Activated CD4-positive, alpha-beta T cell treated with anti-CD3 and anti-CD28 coated beads, Interleukin-2, Interleukin-4, amounts not matched to agents 100 ng/mL and 50 ng/mL, durations not matched to agents 16 hours and 8 hours (primary cell): ENCODE data around the gene HPN.
A peak's percentile ranks its signal among the peaks of the same experiment; 100 is the strongest.
"Not testable (repeated sequence)": the region's sequence is repeated elsewhere in the genome, so short reads cannot be mapped to it uniquely, and the experiment has no call there.

ENCODE experiments used
- DNase-seq: peaks from one replicate; pipeline ENCODE4 v3.0.0-alpha.2; 2020; ENCODE audit warnings: low spot score

The HPN gene

DNA sequence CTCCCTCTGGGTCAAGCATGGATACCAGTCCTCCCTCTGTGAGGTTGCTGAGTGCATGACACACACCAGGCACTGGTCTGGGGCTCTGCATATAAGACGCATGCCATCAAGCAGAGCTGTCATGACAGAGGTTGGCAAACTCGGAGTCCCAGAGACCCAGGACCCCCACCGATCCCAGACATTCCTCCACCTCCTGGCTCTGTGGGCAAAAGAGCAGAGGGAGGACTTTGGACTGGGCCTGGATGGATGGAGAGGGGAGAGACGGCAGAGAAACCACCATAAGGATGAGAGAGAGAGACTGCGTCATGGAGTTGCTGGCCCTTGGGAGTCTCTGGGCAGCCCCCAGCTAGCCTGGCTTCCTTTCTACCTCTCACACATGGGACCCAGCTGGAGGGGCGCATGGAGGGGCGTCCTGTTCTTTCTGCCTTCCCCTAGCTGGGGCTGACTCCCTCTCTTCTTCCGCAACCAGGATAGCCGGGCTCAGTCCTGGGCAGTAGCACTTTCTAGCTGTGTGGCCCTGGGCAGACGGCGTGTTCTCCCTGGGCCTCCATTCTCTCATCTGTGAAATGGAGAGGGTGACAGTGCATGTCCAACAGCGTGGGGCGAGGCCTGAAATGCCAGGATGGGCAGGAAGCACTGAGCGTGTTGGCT lies 1.6 kb downstream of the HPN start:
- DNase-seq = no peak

GRCh38 chr19:35043906-35044305 lies 2.4 kb downstream of the HPN start:
- no peak for DNase-seq

GRCh38 chr19:35044317-35045117 lies 3.0 kb downstream of the HPN start:
- peak; percentile 50 for DNase-seq

DNA sequence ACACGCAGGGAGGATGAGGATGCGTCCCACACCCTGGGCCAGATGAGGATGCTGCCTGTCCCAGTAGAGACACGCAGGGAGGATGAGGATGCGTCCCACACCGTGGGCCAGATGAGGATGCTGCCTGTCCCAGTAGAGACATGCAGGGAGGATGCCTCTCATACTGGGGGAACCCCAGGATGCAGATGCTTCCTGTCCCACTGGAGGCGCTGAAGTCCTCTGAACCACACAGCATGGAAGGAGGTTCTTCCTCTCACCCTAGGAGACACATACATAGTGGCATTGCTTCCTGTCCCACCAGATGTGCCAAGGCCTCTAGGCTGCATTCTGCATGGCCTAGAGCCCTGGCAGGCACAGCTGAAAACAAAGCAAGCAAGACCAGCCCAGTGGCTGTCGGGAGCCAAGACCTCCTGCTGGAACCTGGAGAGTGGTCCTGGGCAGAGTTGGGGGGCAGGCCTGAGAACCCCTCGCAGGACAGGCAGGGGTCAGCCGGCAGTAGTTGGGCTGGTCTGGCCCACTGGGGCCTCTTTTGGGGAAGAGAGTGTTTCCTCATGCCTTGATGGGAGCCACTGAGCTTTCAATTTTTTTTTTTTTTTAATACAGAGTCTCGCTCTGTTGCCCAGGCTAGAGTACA lies 4.3 kb downstream of the HPN start:
- peak; percentile 47 for DNase-seq

GRCh38 chr19:35046461-35046860 lies 4.9 kb downstream of the HPN start:
- DNase-seq = no peak

- DNase-seq = no peak
Measured at GRCh38 chr19:35048911-35049411, 7.4 kb downstream of the HPN start.

- DNase-seq = no peak
Measured at GRCh38 chr19:35049456-35049855, 7.9 kb downstream of the HPN start.

- not testable (repeated sequence) for DNase-seq
Measured at GRCh38 chr19:35050662-35051061, 9.1 kb downstream of the HPN start.

GRCh38 chr19:35051268-35051667 lies 9.7 kb downstream of the HPN start:
- not testable (repeated sequence) for DNase-seq

- no peak for DNase-seq
Measured at GRCh38 chr19:35051796-35052195, 10.3 kb downstream of the HPN start.

- no peak for DNase-seq
Measured at GRCh38 chr19:35052599-35053190, 11.2 kb downstream of the HPN start.

DNA sequence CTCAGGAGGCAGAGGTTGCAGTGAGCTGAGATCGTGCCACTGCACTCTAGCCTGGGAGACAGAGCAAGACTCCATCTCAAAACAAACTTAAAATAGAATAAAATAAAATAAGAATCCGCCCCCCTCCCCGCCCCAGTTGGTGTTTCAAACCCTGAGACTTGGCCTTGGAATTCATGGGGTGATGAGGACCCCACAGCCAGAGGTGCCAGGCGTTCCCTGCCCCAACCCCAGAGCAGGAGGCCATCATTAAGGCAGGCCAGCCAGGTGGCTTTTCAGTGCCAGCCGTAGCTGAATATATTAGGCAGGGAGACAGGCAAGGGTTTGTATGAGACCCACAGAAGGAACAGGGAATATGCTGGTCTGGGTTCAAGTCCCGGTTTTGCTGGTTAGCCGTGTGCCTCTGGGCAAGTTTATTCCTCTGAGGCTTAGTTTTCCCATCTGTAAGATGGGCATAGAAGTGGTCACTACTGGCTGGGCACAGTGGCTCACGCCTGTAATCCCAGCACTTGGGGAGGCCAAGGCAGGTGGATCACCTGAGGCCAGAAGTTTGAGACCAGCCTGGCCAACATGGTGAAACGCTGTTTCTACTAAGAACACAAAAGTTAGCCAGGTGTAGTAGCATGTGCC lies 12.3 kb downstream of the HPN start:
- no peak for DNase-seq

GRCh38 chr19:35054626-35055025 lies 13.1 kb downstream of the HPN start:
- DNase-seq = no peak

GRCh38 chr19:35055715-35056179 lies 14.2 kb downstream of the HPN start:
- DNase-seq = no peak

- DNase-seq = no peak
Measured at GRCh38 chr19:35056513-35057063, 15.1 kb downstream of the HPN start.

DNA sequence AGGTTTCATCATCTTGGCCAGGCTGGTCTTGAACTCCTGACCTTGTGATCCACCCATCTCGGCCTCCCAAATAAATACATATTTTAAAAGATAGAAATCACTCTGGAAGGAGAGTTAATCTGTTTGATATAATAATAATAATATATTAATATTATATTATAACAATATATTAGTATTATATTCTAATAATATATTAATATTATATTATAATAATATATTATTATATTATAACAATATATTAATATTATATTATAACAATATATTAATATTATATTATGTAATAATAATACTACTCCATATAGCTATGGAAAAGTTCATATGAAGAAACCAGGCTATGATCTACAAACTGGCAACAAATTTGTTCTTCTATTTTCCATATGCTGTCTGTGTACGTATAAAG lies 16.8 kb downstream of the HPN start:
- no peak for DNase-seq

GRCh38 chr19:35059006-35059798 lies 17.7 kb downstream of the HPN start:
- no peak for DNase-seq

DNA sequence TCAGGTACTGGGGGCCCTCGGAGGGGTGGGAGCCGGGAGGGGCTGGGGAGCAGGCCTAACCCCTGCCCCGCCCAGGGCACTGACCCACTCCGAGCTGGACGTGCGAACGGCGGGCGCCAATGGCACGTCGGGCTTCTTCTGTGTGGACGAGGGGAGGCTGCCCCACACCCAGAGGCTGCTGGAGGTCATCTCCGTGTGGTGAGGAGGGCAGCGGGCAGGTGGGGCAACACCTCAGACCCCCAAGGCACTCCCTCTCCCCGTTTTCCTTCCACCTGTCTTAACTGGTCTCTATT lies 18.2 kb downstream of the HPN start:
- no peak for DNase-seq

DNA sequence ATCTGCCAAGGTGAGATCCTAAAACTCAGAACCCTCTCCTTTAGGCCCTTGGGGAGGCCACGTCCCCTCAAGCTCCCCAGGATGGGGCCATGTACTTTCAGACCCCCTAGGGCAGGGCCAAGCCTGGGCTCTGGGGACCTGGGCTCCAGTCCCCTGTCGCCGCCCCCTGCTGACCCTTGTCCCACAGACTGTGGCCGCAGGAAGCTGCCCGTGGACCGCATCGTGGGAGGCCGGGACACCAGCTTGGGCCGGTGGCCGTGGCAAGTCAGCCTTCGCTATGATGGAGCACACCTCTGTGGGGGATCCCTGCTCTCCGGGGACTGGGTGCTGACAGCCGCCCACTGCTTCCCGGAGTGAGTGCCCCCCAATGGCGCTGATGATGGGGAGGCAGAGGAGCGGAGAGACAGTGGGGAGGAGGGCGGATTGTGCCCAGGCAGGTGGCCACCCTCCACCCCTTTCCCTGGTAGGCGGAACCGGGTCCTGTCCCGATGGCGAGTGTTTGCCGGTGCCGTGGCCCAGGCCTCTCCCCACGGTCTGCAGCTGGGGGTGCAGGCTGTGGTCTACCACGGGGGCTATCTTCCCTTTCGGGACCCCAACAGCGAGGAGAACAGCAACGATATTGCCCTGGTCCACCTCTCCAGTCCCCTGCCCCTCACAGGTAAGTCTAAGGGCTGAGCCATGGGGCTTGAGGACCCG lies 18.8 kb downstream of the HPN start:
- DNase-seq = no peak

DNA sequence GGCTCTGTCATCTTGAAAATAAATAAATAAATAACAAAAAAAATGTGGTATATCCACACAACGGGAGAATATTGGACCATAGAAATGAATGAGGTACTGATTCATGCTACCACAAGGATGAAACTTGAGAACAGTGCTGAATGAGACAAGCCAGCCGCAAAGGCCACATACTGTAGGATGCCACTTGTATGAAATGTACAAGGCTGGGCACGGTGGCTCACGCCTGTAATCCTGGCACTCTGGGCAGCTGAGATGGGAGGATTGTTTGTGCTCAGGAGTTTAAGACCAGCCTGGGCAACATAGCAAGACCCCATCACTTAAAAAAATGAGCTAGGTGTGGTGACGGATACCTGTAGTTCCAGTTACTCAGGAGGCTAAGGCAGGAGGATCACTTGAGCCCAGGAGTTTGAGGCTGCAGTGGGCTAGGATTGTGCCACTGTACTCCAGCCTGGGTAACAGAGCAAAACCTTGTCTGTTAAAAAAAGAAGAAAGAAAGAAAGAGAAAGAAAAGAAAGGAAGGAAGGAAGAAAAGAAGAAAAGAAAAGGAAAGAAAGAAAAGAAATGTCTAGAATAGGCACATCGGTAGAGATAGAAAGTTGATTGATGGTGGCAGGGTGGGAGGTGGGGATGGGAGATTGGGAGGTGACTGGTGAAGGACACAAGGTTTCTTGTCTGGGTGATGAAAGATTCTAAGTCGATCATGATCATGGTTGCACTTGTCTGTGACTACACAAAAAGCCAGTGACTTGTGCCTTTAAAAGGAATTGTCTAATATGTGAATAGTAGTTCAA lies 20.3 kb downstream of the HPN start:
- no peak for DNase-seq
